Neural crest cell (in vitro differentiated cells): Measurements from ENCODE around the gene CHRNG. TPM values are rescaled to one million over a fixed set of nuclear protein-coding genes. Genes with fewer than 3 reads are reported as not detected.
"Not testable (repeated sequence)": the region's sequence is repeated elsewhere in the genome, so short reads cannot be mapped to it uniquely, and the experiment has no call there.

Experiments
- DNase-seq: peaks from one replicate; pipeline ENCODE4 v3.0.0; 2021; ENCODE audit warnings: low read depth, mixed read lengths, low spot score
- H3K27ac Mint-ChIP-seq: one replicate; pipeline ENCODE4 v1.8.0; 2021; ENCODE audit warnings: mild to moderate bottlenecking, mixed read lengths; ENCODE audit not compliant: unreplicated experiment
- H3K27me3 Mint-ChIP-seq: 2 replicates; pipeline ENCODE4 v1.8.0; 2021; ENCODE audit warnings: low read depth, mild to moderate bottlenecking, mixed read lengths
- H3K36me3 Mint-ChIP-seq: 2 replicates; pipeline ENCODE4 v1.8.0; 2021; ENCODE audit warnings: low read depth, mild to moderate bottlenecking, mixed read lengths
- H3K4me1 Mint-ChIP-seq: 2 replicates; pipeline ENCODE4 v1.8.0; 2021; ENCODE audit warnings: mixed read lengths
- H3K4me3 Mint-ChIP-seq: one replicate; pipeline ENCODE4 v1.8.0; 2021; ENCODE audit warnings: mild to moderate bottlenecking, mixed read lengths
- H3K9me3 Mint-ChIP-seq: 2 replicates; pipeline ENCODE4 v1.8.0; 2021; ENCODE audit warnings: mixed read lengths
- total RNA-seq: library from RNA; stranded (reverse); gene quantifications from 2 replicates; pipeline ENCODE4 v1.2.1, GENCODE V29; 2021
- TF ChIP-seq, protein P1 (sequence below): fragments of 200-600 bp; sonication (generic); conservative IDR thresholded peaks from 2 replicates; pipeline ENCODE4 v1.5.0; 2021; ENCODE audit warnings: antibody characterized with exemption, mild to moderate bottlenecking

CHRNG gene
- total RNA-seq, 1 donor from 2014 or later = not detected

DNA sequence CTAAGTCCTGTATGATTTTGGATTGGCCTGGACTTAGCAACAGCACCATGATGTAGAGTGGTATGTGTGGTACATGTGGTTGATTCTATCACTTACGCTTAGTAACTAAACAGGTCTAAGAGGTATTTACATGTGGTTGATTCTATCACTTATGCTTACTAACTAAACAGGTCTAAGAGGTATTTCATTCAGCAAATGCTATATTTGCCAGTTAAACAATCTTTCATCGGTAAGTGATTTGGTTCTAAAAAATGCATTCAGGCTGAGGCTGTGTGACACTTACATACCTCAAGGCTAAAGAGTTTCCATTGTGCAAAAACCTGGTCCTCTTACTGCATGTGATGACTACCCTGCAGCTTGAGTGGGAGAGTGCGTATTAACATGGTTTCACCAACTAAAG, 24.1 kb downstream of the CHRNG start:
- Mint-ChIP-seq H3K4me1 (no peaks in the 10 kb centered on the region), H3K9me3 (no peaks in the 10 kb centered on the region), H3K27me3 (no peaks in the 10 kb centered on the region), H3K4me3 (no peak overlapping the region), H3K36me3 (peaks cover 14% of the 10 kb centered on the region), H3K27ac (no peak overlapping the region)
- TF ChIP-seq, protein P1, sequence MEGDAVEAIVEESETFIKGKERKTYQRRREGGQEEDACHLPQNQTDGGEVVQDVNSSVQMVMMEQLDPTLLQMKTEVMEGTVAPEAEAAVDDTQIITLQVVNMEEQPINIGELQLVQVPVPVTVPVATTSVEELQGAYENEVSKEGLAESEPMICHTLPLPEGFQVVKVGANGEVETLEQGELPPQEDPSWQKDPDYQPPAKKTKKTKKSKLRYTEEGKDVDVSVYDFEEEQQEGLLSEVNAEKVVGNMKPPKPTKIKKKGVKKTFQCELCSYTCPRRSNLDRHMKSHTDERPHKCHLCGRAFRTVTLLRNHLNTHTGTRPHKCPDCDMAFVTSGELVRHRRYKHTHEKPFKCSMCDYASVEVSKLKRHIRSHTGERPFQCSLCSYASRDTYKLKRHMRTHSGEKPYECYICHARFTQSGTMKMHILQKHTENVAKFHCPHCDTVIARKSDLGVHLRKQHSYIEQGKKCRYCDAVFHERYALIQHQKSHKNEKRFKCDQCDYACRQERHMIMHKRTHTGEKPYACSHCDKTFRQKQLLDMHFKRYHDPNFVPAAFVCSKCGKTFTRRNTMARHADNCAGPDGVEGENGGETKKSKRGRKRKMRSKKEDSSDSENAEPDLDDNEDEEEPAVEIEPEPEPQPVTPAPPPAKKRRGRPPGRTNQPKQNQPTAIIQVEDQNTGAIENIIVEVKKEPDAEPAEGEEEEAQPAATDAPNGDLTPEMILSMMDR = no peak
- DNase-seq = no peak

DNA sequence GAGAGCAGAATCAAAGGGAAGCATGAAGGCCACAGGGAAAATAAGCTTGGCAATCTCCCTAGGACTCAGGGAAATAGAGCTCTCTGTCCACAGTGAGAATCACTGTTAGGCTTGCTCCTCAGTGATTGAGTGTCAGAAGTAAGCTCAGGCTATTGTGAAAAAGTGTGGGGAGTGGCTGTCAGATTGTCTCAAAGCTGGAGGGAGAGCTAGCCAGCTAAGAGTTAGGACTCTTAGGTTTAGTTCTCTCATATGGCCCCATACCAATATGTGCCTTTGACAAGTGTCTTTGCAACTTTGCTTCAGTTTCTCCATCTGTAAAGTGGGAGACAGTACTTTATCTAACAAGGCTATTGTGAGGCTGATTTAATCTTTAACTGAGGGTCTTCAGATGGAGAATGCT, 28.2 kb downstream of the CHRNG start:
- TF ChIP-seq, protein P1 = no peak
- Mint-ChIP-seq H3K27me3 (no peaks in the 10 kb centered on the region), H3K4me1 (peaks cover 7% of the 10 kb centered on the region), H3K4me3 (no peak overlapping the region), H3K27ac (peak overlapping the region; percentile 79), H3K36me3 (peaks cover 19% of the 10 kb centered on the region), H3K9me3 (no peaks in the 10 kb centered on the region)
- no peak for DNase-seq

DNA sequence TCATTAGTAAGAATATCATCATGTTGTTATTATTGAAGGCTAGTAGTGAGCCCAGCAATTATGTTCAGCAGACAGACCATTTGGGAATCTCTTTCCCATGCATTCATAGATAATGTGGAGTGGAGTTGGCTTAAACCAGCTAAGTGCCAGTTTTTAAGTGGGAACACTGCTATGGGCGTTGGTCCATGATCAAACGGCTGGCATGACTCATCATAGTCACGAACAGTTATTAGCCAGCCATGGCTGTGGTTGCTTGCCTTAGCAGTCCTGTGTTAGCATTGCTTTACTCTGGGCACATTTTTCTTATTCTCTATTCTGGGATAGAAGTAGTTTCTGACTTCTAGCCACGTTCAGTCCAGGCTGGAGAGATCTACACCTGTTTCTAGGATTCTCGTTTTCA, 28.7 kb downstream of the CHRNG start:
- Mint-ChIP-seq H3K27ac (no peak overlapping the region), H3K9me3 (no peaks in the 10 kb centered on the region), H3K4me1 (peaks cover 7% of the 10 kb centered on the region), H3K4me3 (no peak overlapping the region), H3K27me3 (no peaks in the 10 kb centered on the region), H3K36me3 (peaks cover 19% of the 10 kb centered on the region)
- DNase-seq = no peak
- TF ChIP-seq, protein P1 = no peak

DNA sequence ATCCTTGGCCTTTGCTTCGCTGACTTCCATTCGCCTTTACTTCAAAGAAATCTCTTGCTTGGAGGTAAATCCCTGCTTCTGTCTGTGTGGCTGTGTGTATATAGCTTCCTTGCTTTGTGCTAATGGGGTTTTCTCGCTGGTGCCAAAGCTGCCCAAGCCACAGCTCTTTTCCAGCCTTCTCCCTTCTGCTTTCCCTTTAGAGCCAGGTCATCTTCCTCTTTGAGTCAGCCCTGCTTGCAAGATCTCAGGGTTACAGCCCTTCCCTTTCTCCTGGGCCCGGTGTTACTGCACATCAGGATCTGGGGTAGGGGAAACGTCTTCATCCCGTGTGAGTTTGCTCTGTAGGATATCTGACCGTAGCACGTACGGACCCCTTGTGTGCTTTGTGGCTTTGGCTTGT, 30.0 kb downstream of the CHRNG start:
- H3K27ac Mint-ChIP-seq = no peak overlapping the region
- H3K27me3 Mint-ChIP-seq = no peaks in the 10 kb centered on the region
- TF ChIP-seq, protein P1 = no peak
- no peak overlapping the region for H3K4me3 Mint-ChIP-seq
- no peak for DNase-seq
- H3K4me1 Mint-ChIP-seq = peaks cover 19% of the 10 kb centered on the region
- H3K36me3 Mint-ChIP-seq = peaks cover 19% of the 10 kb centered on the region
- no peaks in the 10 kb centered on the region for H3K9me3 Mint-ChIP-seq

DNA sequence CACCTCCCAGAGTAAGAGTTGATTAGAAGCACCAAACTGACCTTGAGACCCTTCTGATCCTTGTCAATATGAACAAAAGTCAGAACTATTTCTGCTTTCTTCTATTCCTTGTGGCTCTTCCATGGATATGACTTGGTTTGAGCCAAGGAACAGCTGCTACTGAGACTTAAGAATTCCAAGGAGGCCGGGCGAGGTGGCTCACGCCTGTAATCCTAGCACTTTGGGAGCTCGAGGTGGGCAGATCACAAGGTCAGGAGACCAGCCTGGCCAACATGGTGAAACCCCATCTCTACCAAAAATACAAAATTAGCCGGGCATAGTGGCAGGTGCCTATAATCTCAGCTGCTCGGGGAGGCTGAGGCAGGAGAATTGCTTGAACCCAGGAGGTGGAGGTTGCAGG, 31.0 kb downstream of the CHRNG start:
- not testable (repeated sequence) for H3K4me3 Mint-ChIP-seq, H3K27me3 Mint-ChIP-seq, H3K9me3 Mint-ChIP-seq, H3K27ac Mint-ChIP-seq, DNase-seq
- Mint-ChIP-seq H3K36me3 (peaks cover 19% of the 10 kb centered on the region), H3K4me1 (peaks cover 21% of the 10 kb centered on the region)

DNA sequence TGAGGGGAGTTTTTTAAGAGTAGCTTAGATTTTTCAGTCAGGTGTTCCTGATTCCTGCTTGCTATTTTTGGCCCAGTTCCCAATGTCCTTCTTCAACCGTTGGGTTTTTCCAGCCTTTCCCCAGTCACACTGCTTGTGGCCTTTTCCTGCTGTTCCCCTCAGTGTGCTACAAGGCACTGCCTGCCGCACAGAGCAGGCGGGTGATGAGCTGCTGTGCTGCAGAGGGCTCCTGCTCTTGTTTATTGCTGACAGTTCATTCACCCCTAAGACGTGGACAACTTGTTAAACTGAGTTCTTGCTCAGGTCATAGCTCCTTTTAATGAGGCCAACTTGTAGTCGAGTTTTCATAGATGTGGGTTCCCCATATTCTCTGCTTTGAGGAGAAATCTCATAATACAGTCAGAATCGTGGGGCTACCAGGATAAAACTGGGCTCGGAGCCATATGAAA, 31.6 kb downstream of the CHRNG start:
- TF ChIP-seq, protein P1 = no peak
- H3K36me3 Mint-ChIP-seq = peaks cover 17% of the 10 kb centered on the region
- DNase-seq = no peak
- no peaks in the 10 kb centered on the region for H3K9me3 Mint-ChIP-seq
- no peaks in the 10 kb centered on the region for H3K27me3 Mint-ChIP-seq
- no peak overlapping the region for H3K4me3 Mint-ChIP-seq
- H3K4me1 Mint-ChIP-seq = peaks cover 21% of the 10 kb centered on the region
- peak overlapping the region; percentile 45 for H3K27ac Mint-ChIP-seq
